ENCODE results near the gene VEGFD. TPM values are rescaled to one million over a fixed set of nuclear protein-coding genes. Genes with fewer than 3 reads are reported as not detected.

VEGFD gene
- polyA plus RNA-seq, 2 of the 4 experiments (the other 2 are of a cell fraction): 0.57 to 1.8 TPM

GRCh38 chrX:15335135-15336022 is 48.8 kb downstream of the VEGFD start, which contains the start of gene PIGA (continued):
- TF ChIP-seq ELK1 (IDR thresholded peaks at IDR 0.05; ENCODE audit: low read depth, low read length): no peak
- peak; percentile 34; the same call in 1 of the 2 replicates for TF ChIP-seq RFX5 (IDR thresholded peaks at IDR 0.05)

- H3K9me3 ChIP-seq: no peaks in the 10 kb centered on the region
- H3K27ac ChIP-seq: peak overlapping the region; percentile 73 to 92
- TF ChIP-seq EHF (CRISPR knock-in tag; IDR thresholded peaks at IDR 0.05): no peak
- no peak for TF ChIP-seq RCOR1 (IDR thresholded peaks at IDR 0.05; ENCODE audit: low read depth, low read length)
- peak overlapping the region; percentile 82 for H3K4me2 ChIP-seq
- no peak for DNase-seq (ENCODE audit: low read depth in 1 of 2, low spot score in 1 of 2)
- 11% methylated on average over 7 of the region's 7 CpGs for WGBS (ENCODE audit: missing lambda C conversion rate)
- CTCF ChIA-PET: interaction anchor here (1.0 to 1.2 kb wide), 2 partner anchors 15 to 36 kb away, joined by 3 to 4 read pairs; no protein-coding TSS in a partner anchor
- H3K4me3 ChIP-seq: peak overlapping the region; percentile 67
- no peak for ATAC-seq
- no peaks in the 10 kb centered on the region; the same call in 2 of the 3 replicates for H3K4me1 ChIP-seq
- peak; percentile 54 for FAIRE-seq
- POLR2A ChIA-PET: no interaction called here
Observed at GRCh38 chrX:15334561-15334960, 49.7 kb downstream of the VEGFD start.

GRCh38 chrX:15328821-15329220 is 55.4 kb downstream of the VEGFD start:
- ChIA-PET POLR2A (no interaction called here), CTCF (no interaction called here)
- no peak for TF ChIP-seq NPAS2 (CRISPR knock-in tag; IDR thresholded peaks at IDR 0.05; ENCODE audit: borderline replicate concordance)
- FAIRE-seq (no peak), ATAC-seq (no peak), DNase-seq (ENCODE audit: low read depth in 1 of 2, low spot score in 1 of 2) (no peak)
- no peak overlapping the region for H3K27ac ChIP-seq
- H3K9me3 ChIP-seq: no peaks in the 10 kb centered on the region
- H3K4me2 ChIP-seq: no peak overlapping the region
- no peaks in the 10 kb centered on the region for H3K4me1 ChIP-seq
- 72% methylated on average over 2 of the region's 2 CpGs for WGBS (ENCODE audit: missing lambda C conversion rate)
- H3K4me3 ChIP-seq: no peak overlapping the region

- POLR2A ChIA-PET: no interaction called here
- CTCF ChIA-PET: no interaction called here
- Histone ChIP-seq H3K9me3 (no peaks in the 10 kb centered on the region), H3K4me1 (no peaks in the 10 kb centered on the region), H3K4me2 (no peak overlapping the region), H3K27ac (no peak overlapping the region), H3K4me3 (no peak overlapping the region)
- peak; percentile 86 for FAIRE-seq
- DNase-seq (ENCODE audit: low read depth in 1 of 2, low spot score in 1 of 2): no peak
- 77% methylated on average over 3 of the region's 3 CpGs for WGBS (ENCODE audit: missing lambda C conversion rate)
- no peak for TF ChIP-seq NR3C1 (IDR thresholded peaks at IDR 0.05)
- TF ChIP-seq ZNF302 (CRISPR knock-in tag; IDR thresholded peaks at IDR 0.05): no peak
- TF ChIP-seq MAFK (IDR thresholded peaks at IDR 0.05; ENCODE audit: partially characterized antibody): no peak
- no peak for TF ChIP-seq POLR2A (IDR thresholded peaks at IDR 0.05; ENCODE audit: low read length)
- no peak for TF ChIP-seq EHMT2 (IDR thresholded peaks at IDR 0.05; ENCODE audit: low read depth)
- TF ChIP-seq HMGXB4 (CRISPR knock-in tag; IDR thresholded peaks at IDR 0.05; ENCODE audit: borderline replicate concordance): no peak
- no peak for TF ChIP-seq REST (IDR thresholded peaks at IDR 0.05)
- TF ChIP-seq ESRRA (IDR thresholded peaks at IDR 0.05; ENCODE audit: borderline replicate concordance, low read length): no peak
- TF ChIP-seq HOXA7 (CRISPR knock-in tag; IDR thresholded peaks at IDR 0.05): no peak
- no peak for TF ChIP-seq EHF (CRISPR knock-in tag; IDR thresholded peaks at IDR 0.05)
- TF ChIP-seq RARB (CRISPR knock-in tag; IDR thresholded peaks at IDR 0.05): no peak
- TF ChIP-seq HDAC2 (IDR thresholded peaks at IDR 0.05): no peak
- TF ChIP-seq JUN (IDR thresholded peaks at IDR 0.05): no peak
- TF ChIP-seq RNF2 (IDR thresholded peaks at IDR 0.05; ENCODE audit: borderline replicate concordance, low read depth): no peak
- no peak for TF ChIP-seq FOSL2 (IDR thresholded peaks at IDR 0.05)
- no peak for TF ChIP-seq FOSL2 (CRISPR knock-in tag; IDR thresholded peaks at IDR 0.05)
- TF ChIP-seq RCOR1 (IDR thresholded peaks at IDR 0.05; ENCODE audit: low read depth, low read length): no peak
- no peak for ATAC-seq
Observed at GRCh38 chrX:15328131-15328530, 56.1 kb downstream of the VEGFD start.
